ENCODE results near the gene CEP19.
"Not testable (repeated sequence)": the region's sequence is repeated elsewhere in the genome, so short reads cannot be mapped to it uniquely, and the experiment has no call there.

Gene CEP19, protein sequence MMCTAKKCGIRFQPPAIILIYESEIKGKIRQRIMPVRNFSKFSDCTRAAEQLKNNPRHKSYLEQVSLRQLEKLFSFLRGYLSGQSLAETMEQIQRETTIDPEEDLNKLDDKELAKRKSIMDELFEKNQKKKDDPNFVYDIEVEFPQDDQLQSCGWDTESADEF

DNA sequence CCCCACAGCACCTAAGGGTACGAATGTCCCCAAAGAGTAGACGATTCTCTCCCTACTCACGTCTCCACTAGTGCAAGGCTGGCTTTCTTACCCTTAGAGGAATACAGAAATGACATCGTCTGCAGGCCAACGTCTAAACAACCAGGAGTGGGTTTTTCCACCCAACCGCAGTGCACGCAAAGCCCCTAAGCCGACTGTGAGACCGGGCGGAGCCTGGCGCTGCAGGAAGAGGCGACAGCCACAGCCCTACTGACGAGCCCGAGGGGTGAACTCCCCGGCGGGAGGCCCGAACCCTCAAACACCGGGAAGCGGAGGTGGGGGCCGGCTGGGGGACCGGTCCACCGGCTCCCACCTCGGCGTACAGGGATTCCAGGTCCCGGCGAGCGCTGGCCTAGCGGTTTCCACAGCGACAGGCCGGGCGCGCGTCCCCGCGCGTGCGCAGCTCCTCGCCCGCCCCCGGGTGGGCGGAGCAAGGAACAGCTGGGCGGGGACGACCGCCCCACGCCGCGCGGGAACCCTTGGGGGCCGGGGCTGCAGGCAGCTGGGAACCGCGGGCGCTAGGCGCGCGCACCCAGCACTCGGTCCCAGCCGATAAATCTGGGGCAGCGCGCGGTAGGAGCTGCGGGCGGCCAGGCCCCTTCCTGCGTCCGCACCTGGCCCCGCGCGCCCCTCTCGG lies at the start of gene CEP19, which contains the start of gene PIGX:
Gene CEP19, minus strand, starts transcription at position 413 of the 676 bp plus-strand sequence. CDS start 3,593 bp downstream, outside the sequence.
Gene PIGX, plus strand, starts transcription at position 540 of the 676 bp plus-strand sequence.
- no peaks in the 10 kb centered on the region for H3K27me3 ChIP-seq (ENCODE audit: control insufficient read depth, insufficient read depth, low read length)
- peak within 1 kb of the TSS; percentile 84 for H3K9ac ChIP-seq (ENCODE audit: low read length)
- no peaks in the 10 kb centered on the region for H3K36me3 ChIP-seq (ENCODE audit: control insufficient read depth, insufficient read depth, low read length)
- H3K4me1 ChIP-seq (ENCODE audit: control insufficient read depth, insufficient read depth, low read length) = peaks cover 8% of the 10 kb centered on the region
- peak within 1 kb of the TSS; percentile 87 for H3K4me3 ChIP-seq (ENCODE audit: low read length)
- H3K27ac ChIP-seq (ENCODE audit: low read depth, low read length) = peak within 1 kb of the TSS; percentile 91

DNA sequence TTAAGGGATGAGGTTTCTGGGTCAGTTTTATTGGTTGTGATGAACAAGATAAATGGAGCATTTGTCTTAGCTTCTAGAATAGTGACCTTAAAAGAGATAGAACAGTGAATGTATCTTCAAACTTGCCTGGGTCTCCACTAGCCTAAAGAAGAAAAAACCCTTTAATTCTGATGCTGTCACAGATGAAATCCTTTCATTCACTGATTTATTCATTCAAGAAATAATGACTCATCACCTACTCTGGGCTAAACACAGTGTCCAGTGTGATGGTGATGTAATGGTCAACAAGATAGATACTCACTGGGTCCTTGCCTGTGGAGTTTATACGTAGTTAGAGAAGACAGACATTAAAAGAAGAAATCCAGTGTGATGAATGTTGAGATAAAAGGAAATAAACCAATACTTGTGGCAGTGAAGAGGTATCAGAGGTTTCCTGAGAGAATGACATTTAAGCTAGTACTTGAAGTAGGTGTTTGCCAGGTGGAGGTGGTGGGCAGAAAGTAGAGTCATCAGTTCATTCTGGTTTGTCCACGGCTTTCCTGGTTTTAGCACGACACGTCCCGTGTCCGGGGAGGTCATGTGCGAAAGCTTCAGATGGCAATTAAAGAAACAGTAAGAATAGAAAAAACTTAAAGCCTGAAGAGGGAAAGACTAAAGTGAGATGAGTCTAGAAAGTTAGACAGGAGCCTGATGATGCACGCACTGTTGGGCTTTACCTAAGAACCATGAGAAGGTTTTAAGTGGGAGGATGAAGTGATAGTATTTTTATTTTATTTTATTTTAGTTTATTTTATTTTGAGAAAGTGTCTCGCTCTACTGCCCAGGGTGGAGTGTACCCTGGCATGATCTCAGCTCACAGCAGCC lies 46.1 kb upstream of the CEP19 start:
- Histone ChIP-seq H3K27ac (ENCODE audit: low read depth, low read length) (no peak overlapping the region), H3K27me3 (ENCODE audit: control insufficient read depth, insufficient read depth, low read length) (no peaks in the 10 kb centered on the region), H3K4me1 (ENCODE audit: control insufficient read depth, insufficient read depth, low read length) (no peaks in the 10 kb centered on the region), H3K4me3 (ENCODE audit: low read length) (no peak overlapping the region), H3K9ac (ENCODE audit: low read length) (no peak overlapping the region), H3K36me3 (ENCODE audit: control insufficient read depth, insufficient read depth, low read length) (no peaks in the 10 kb centered on the region)

DNA sequence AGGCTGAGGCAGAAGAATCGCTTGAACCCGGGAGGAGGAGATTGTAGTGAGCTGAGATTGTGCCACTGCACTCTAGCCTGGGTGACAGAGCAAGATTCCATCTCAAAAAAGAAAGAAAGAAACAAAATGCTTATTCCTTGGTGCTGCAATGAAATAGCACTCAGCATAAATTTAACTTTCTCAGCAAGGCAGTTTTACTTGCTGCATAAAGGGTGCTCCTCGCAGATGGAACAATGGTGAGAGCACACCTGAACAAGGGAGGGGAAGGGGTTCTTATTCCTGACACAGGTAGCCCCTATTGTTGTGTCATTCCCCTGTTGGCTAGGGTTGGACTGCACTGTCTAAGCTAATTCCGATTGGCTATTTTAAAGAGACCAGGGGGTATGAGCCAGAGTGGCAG lies 44.7 kb upstream of the CEP19 start:
- Histone ChIP-seq H3K36me3 (ENCODE audit: control insufficient read depth, insufficient read depth, low read length) (no peaks in the 10 kb centered on the region), H3K4me1 (ENCODE audit: control insufficient read depth, insufficient read depth, low read length) (no peaks in the 10 kb centered on the region), H3K4me3 (ENCODE audit: low read length) (no peak overlapping the region)

DNA sequence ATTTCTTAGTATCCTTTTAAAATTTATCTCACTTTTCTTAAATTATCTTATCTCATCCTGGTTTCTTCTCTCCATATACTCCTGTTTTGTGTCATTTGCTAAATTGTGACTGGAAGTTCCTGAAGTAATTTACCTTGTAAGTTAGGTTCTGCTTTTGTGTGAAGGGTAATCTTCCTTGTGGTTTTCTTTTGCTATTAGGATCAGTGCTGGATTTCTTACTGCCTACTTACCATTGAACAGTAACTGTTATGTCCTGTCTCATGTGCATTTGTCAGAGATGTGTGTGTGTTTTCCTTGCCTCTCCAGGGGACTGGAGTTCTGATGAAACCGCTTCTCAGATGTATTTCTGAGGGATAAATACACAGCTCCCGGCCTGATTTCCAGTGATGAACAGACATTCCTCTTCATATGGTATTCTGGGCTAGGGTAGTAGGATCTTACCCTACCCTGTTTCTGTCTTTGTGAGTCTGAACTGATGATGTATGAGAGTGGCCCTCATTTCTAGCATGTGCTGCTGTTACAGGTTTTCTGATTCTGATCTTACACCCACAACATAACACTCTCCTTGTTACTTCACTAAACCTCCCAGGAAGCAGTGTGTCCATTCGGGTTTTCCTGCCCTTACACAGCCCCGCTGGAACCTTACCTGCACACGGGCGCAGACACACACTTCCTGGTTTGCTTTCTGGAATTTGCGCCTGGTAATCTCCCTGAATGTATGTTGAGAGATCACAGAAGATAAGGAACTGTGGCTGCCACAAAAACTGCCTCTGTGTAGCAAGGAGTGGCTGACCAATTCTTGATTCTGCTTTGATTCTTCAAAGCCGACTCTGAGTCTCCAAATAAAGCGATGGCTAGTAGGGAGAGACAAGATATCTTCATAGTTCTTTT lies 42.3 kb upstream of the CEP19 start:
- no peak overlapping the region for H3K9ac ChIP-seq (ENCODE audit: low read length)
- H3K27me3 ChIP-seq (ENCODE audit: control insufficient read depth, insufficient read depth, low read length) = no peaks in the 10 kb centered on the region
- no peak overlapping the region for H3K27ac ChIP-seq (ENCODE audit: low read depth, low read length)
- no peak overlapping the region for H3K4me3 ChIP-seq (ENCODE audit: low read length)
- no peaks in the 10 kb centered on the region for H3K36me3 ChIP-seq (ENCODE audit: control insufficient read depth, insufficient read depth, low read length)
- H3K4me1 ChIP-seq (ENCODE audit: control insufficient read depth, insufficient read depth, low read length) = no peaks in the 10 kb centered on the region

More for the DNA sequence above, 44.7 kb upstream of the CEP19 start:
- no peak overlapping the region for H3K9ac ChIP-seq (ENCODE audit: low read length)
- H3K27ac ChIP-seq (ENCODE audit: low read depth, low read length) = no peak overlapping the region
- no peaks in the 10 kb centered on the region for H3K27me3 ChIP-seq (ENCODE audit: control insufficient read depth, insufficient read depth, low read length)

DNA sequence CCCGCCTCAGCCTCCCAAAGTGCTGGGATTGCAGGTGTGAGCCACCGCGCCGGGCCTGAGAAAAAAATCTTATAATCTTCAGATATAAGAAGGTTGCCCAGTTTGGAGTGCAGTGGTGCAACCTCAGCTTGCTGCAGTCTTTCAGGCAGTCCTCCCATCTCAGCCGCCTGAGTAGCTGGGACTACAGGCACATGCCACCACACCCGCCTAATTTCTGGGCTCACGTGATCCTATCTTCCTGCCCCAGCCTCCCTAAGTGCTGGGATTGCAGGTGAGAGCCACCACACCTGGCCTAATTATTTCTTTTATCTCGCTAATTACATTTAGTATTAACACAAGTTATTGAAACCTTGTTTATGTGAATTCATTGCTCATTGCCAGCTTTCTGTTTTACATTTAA lies 41.2 kb upstream of the CEP19 start:
- Histone ChIP-seq H3K9ac (ENCODE audit: low read length) (no peak overlapping the region), H3K4me1 (ENCODE audit: control insufficient read depth, insufficient read depth, low read length) (no peaks in the 10 kb centered on the region), H3K27ac (ENCODE audit: low read depth, low read length) (no peak overlapping the region), H3K27me3 (ENCODE audit: control insufficient read depth, insufficient read depth, low read length) (no peaks in the 10 kb centered on the region), H3K4me3 (ENCODE audit: low read length) (no peak overlapping the region), H3K36me3 (ENCODE audit: control insufficient read depth, insufficient read depth, low read length) (no peaks in the 10 kb centered on the region)

DNA sequence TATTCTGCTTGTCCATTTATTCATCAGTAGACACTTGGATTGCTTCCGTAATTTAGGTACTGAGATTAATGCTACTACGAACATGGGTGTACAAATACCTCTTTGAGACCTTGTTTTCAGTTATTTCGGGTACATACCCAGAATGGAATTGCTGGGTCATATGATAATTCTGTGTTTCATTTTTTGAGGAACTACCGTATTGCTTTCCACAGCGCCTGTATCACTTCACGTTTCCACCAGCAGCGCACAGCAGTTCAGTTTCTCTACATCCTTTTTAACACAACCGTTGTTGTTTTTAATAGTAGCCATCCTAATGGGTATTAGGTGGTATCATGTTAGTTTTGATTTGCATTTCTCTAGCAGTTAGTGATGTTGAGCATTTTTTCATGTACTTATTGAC lies 37.1 kb upstream of the CEP19 start:
- H3K9ac ChIP-seq (ENCODE audit: low read length) = no peak overlapping the region
- H3K27ac ChIP-seq (ENCODE audit: low read depth, low read length) = no peak overlapping the region
- H3K27me3 ChIP-seq (ENCODE audit: control insufficient read depth, insufficient read depth, low read length) = no peaks in the 10 kb centered on the region
- no peaks in the 10 kb centered on the region for H3K36me3 ChIP-seq (ENCODE audit: control insufficient read depth, insufficient read depth, low read length)
- H3K4me1 ChIP-seq (ENCODE audit: control insufficient read depth, insufficient read depth, low read length) = no peaks in the 10 kb centered on the region
- H3K4me3 ChIP-seq (ENCODE audit: low read length) = no peak overlapping the region

DNA sequence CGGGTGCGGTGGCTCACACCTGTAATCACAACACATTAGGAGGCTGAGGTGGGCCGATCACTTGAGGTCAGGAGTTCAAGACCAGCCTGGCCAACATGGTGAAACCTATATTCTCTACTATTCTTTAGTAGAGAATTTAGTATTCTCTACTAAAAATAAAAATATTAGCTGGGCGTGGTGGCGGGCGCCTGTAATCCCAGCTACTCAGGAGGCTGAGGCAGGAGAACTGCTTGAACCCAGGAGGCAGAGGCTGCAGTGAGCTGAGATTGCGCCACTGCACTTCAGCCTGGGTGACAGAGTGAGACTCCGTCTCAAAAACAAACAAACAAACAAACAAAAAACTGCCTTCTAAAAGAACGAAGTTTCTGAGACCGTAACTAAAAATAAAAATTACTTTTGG lies 31.5 kb upstream of the CEP19 start:
- H3K27me3 ChIP-seq (ENCODE audit: control insufficient read depth, insufficient read depth, low read length); H3K27ac ChIP-seq (ENCODE audit: low read depth, low read length); H3K36me3 ChIP-seq (ENCODE audit: control insufficient read depth, insufficient read depth, low read length); H3K9ac ChIP-seq (ENCODE audit: low read length); H3K4me1 ChIP-seq (ENCODE audit: control insufficient read depth, insufficient read depth, low read length); H3K4me3 ChIP-seq (ENCODE audit: low read length): not testable (repeated sequence)

DNA sequence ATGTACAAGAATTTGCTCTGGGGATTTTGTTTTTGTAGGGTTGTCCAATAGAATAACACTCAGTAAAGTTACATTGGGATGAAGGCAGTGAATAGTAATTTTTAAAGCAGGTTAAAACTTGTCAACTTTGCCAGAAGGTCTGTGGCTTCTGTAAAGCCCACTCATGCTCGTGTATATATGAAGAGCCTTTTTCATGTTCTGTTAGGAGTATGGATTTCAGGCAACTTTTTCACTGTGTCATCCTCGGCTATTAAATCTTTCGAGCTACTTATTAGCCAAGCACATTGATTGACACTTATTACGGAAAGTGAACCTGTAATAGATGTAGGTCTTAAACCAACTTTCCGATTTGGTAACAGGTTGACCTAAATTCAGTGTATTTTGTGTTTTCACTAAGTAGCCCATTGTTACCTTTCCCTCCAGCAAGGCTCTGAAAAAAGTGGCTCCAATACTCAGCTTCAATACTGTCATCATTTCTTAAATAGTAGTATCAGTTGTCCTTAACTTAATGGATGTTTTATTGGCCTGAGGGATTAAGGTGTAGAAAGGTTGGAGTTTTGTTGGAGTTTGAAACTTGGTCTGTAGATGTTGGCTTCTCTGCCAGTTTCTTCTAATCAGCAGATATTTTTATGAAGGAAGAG lies 29.3 kb upstream of the CEP19 start:
- Histone ChIP-seq H3K27me3 (ENCODE audit: control insufficient read depth, insufficient read depth, low read length) (no peaks in the 10 kb centered on the region), H3K27ac (ENCODE audit: low read depth, low read length) (peak overlapping the region; percentile 92), H3K9ac (ENCODE audit: low read length) (no peak overlapping the region), H3K36me3 (ENCODE audit: control insufficient read depth, insufficient read depth, low read length) (no peaks in the 10 kb centered on the region), H3K4me3 (ENCODE audit: low read length) (peak overlapping the region; percentile 67), H3K4me1 (ENCODE audit: control insufficient read depth, insufficient read depth, low read length) (peaks cover 6% of the 10 kb centered on the region)

DNA sequence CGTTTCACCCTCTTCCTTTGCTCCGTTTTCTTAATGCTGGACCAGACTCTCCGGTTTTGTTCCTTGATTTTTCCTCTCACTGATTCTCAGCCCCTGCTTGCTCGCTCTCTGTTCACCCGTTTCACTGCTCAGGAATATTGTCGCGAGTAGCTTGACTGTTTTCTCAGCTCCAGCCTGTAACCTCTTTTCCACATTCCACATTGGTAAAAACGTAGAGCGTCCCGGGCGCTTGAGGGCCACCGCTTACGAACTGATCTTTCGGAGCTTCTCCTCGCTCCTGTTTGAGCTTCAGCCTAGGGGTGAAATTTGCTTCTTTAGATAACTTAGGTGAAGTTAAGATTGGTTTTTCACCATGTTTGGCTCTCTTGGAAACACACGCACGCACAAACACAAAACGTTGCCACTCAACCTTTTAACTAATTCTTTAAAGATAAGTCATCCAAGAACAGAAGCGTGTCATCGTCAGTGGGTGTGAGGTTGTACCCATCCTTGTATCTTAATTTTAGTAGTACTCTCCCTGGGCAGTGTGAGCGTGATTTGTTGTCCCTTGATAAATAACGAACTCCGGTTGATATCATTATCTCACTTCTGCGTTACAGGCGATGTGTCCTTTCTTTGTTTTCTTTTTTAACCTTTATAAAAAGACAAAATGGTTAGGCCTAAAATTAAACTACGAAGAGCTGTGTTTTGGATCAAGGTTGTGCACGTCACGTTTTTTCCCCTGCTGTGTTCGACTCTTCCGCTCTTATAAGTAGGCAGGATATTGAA lies 28.6 kb upstream of the CEP19 start:
- Histone ChIP-seq H3K27me3 (ENCODE audit: control insufficient read depth, insufficient read depth, low read length) (no peaks in the 10 kb centered on the region), H3K9ac (ENCODE audit: low read length) (peak overlapping the region; percentile 50), H3K4me3 (ENCODE audit: low read length) (peak overlapping the region; percentile 67), H3K27ac (ENCODE audit: low read depth, low read length) (peak overlapping the region; percentile 92), H3K36me3 (ENCODE audit: control insufficient read depth, insufficient read depth, low read length) (no peaks in the 10 kb centered on the region), H3K4me1 (ENCODE audit: control insufficient read depth, insufficient read depth, low read length) (peaks cover 6% of the 10 kb centered on the region)

DNA sequence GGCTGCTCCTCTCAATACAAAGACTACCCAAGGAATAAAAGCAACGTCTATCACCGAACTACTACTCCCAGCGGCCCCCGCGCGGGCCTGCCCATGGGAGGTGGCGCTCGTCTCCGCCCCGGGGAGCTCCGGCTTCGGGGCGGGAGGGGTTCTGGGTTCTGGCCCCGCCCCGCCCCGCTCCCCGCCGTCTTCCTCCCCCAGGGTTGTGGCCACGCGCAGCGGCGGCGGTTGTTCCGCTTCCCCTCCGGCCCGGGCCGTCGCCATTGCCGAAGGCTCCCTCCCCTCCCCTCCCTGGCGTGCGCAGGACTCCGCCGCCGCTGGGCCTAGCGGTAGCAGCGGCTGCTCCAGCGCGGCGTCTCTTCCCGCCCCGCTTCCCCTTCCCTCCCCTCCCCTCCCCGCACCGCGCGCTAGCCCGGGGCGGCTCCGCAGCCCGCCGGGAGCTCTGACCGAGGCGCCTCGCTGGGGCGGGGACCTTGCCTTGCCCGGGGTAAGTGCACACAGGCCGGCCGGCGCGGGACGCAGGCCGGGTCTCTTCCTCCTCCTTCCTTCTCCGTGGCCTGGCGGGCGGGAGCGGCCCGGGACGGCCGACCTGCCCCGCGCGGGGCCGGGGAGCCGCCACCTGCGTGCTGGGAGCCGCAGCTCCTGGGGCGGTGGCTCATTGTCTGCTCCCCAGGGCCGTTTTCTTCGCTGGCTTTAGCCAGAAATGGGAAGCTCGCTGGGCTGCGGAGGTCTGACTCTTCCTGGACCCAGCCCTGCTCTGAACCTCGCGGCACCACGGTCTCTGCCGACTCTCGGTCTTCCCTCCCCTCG lies 27.8 kb upstream of the CEP19 start, which contains the start of gene PAK2:
Gene PAK2, plus strand, starts transcription at position 187 of the 810 bp plus-strand sequence. CDS start 42,790 bp downstream, outside the sequence.
- Histone ChIP-seq H3K27ac (ENCODE audit: low read depth, low read length) (peak within 1 kb of the TSS; percentile 92), H3K4me1 (ENCODE audit: control insufficient read depth, insufficient read depth, low read length) (peaks cover 6% of the 10 kb centered on the region), H3K9ac (ENCODE audit: low read length) (peak within 1 kb of the TSS; percentile 50), H3K36me3 (ENCODE audit: control insufficient read depth, insufficient read depth, low read length) (no peaks in the 10 kb centered on the region), H3K4me3 (ENCODE audit: low read length) (peak within 1 kb of the TSS; percentile 67), H3K27me3 (ENCODE audit: control insufficient read depth, insufficient read depth, low read length) (no peaks in the 10 kb centered on the region)

Measured in rectal smooth muscle tissue (tissue), 1 donor.